ENCODE measurements around the gene SLU7. TPM values are rescaled to one million over a fixed set of nuclear protein-coding genes. Genes with fewer than 3 reads are reported as not detected.

SLU7 gene
- 58.5 and 62.0 TPM in 2 replicates for total RNA-seq

GRCh38 chr5:160418561-160419457 lies at the start of gene SLU7:
Gene SLU7 (minus strand): TSS chr5:160419081. CDS start chr5:160415294, 3,787 bp downstream.

DNA sequence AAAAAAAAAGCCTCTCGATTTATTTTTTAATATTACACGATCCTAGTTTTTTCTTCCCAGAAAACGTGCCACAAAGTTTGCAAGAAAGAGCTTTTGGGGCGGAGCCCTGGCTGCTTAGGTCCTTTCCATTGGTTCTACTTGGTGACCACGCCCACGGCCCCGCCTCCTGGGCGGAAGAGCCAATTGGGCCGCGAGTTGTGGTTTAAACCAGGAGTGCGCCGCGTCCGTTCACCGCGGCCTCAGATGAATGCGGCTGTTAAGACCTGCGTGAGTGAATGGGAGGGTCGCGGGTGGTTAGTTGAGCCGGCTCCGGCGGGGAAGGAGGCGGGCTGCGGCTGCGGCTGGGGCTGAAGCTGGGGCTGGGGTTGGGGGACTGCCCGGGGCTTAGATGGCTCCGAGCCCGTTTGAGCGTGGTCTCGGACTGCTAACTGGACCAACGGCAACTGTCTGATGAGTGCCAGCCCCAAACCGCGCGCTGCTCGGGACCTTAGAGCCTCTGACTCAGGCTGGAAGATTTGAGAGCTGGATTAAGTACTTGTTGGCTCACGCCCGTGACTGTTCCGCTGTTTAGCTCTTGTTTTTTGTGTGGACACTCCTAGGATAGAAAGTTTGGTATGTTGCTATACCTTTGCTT lies 2.9 kb upstream of the SLU7 start, which contains the start of gene PTTG1:
PTTG1 (plus strand) TSS at position 231 of the 634 bp plus-strand sequence. CDS start 458 bp downstream, outside the sequence.

GRCh38 chr5:160399402-160400353 lies 19.2 kb downstream of the SLU7 start, which contains the start of gene FAM200C:
Gene FAM200C (minus strand): TSS chr5:160400054. CDS start chr5:160395490, 4,564 bp downstream.

GRCh38 chr5:160369990-160370712 lies 48.7 kb downstream of the SLU7 start, which contains the start of gene C1QTNF2:
Gene C1QTNF2 (minus strand): TSS chr5:160370626. CDS start chr5:160355011, 15,615 bp downstream.

Other genes starting within 250 kb of the SLU7 start
- not detected in 2 replicates for gene FABP6, start 189.6 kb downstream of the SLU7 start, total RNA-seq
- gene CCNJL, start 106.5 kb downstream of the SLU7 start, total RNA-seq: 5.0 TPM in 2 replicates
- 0.09 TPM in 1 of 2 replicates, not detected in the other for gene C1QTNF2, start 48.5 kb downstream of the SLU7 start, total RNA-seq
- gene FAM200C, start 19.0 kb downstream of the SLU7 start, total RNA-seq: 2.3 and 3.6 TPM in 2 replicates
- 72.8 and 108 TPM in 2 replicates for gene PTTG1, start 2.8 kb upstream of the SLU7 start, total RNA-seq